NCI-H82 (cell line): ENCODE results near the gene NR1I2.

Experiments
- DNase-seq: peaks from one replicate; lab custom pipeline; 2025; lab: John Stamatoyannopoulos, UW

NR1I2 gene

GRCh38 chr3:119781330-119782198 lies at the start of gene NR1I2:
Gene NR1I2 (plus strand): TSS chr3:119782101.
- DNase-seq = no peak

GRCh38 chr3:119733812-119734211 lies 48.1 kb upstream of the NR1I2 start:
- no peak for DNase-seq

- no peak for DNase-seq
Observed at GRCh38 chr3:119738741-119739140, 43.2 kb upstream of the NR1I2 start.

- DNase-seq = no peak
Observed at GRCh38 chr3:119741657-119742590, 40.0 kb upstream of the NR1I2 start.

- no peak for DNase-seq
Observed at GRCh38 chr3:119743921-119744320, 38.0 kb upstream of the NR1I2 start.

GRCh38 chr3:119745942-119746341 lies 36.0 kb upstream of the NR1I2 start:
- DNase-seq = no peak

GRCh38 chr3:119746423-119746822 lies 35.5 kb upstream of the NR1I2 start:
- no peak for DNase-seq

GRCh38 chr3:119747357-119747756 lies 34.5 kb upstream of the NR1I2 start:
- no peak for DNase-seq

- no peak for DNase-seq
Observed at GRCh38 chr3:119748991-119749390, 32.9 kb upstream of the NR1I2 start.

GRCh38 chr3:119751423-119751822 lies 30.5 kb upstream of the NR1I2 start:
- DNase-seq = no peak

- DNase-seq = no peak
Observed at GRCh38 chr3:119759962-119760361, 21.9 kb upstream of the NR1I2 start.

GRCh38 chr3:119762876-119763275 lies 19.0 kb upstream of the NR1I2 start:
- DNase-seq = no peak

GRCh38 chr3:119763466-119763865 lies 18.4 kb upstream of the NR1I2 start:
- DNase-seq = no peak

- DNase-seq = no peak
Observed at GRCh38 chr3:119765239-119765638, 16.7 kb upstream of the NR1I2 start.

- DNase-seq = no peak
Observed at GRCh38 chr3:119767936-119768601, 13.8 kb upstream of the NR1I2 start.

GRCh38 chr3:119768668-119769393 lies 13.1 kb upstream of the NR1I2 start:
- DNase-seq = no peak

- no peak for DNase-seq
Observed at GRCh38 chr3:119769394-119770149, 12.3 kb upstream of the NR1I2 start.

- DNase-seq = no peak
Observed at GRCh38 chr3:119774444-119774843, 7.5 kb upstream of the NR1I2 start.

- DNase-seq = no peak
Observed at GRCh38 chr3:119776304-119776703, 5.6 kb upstream of the NR1I2 start.

GRCh38 chr3:119778176-119778575 lies 3.7 kb upstream of the NR1I2 start:
- DNase-seq = no peak

GRCh38 chr3:119778811-119779210 lies 3.1 kb upstream of the NR1I2 start:
- no peak for DNase-seq
